ENCODE data around the gene MORC4. TPM values are rescaled to one million over a fixed set of nuclear protein-coding genes. Genes with fewer than 3 reads are reported as not detected.

The MORC4 gene
- total RNA-seq, 1 donor from 2014 or later, result 23.7 TPM

DNA sequence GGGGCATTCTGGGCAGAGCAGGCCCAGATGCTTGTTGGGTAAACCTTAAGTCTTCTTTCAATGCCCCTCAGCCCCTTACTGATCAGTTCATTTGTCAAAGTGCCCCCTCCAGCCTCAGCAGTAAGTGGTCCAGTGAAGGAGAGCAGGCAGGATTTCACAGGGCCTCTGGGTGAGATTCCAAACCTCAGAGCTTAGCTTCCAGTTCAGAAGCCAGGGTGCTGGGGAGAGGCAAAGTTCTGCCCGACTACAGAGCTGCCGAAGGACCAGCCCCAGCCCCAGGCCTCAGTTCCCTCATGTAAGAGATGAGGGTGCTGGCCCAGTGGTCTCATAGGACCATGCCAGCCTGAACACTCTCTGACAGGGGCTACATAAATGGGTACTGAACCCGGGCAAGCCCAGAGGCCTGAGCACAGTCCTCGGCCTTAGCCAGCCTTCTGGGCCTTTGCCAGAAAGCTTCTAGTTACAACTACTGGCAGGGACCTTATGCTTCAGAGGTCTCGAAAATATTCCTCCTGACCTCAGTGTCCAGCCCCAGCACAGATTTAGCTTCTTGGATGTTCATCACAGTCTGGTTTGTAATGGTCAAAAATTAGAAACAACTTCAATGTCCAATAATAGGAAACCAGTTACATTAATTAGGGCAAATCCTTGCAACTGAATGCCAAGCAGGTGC, 96.0 kb downstream of the MORC4 start:
- no peaks in the 10 kb centered on the region for H3K27me3 ChIP-seq (ENCODE audit: control insufficient read depth, insufficient read depth, low read length)
- DNase-seq (ENCODE audit: low read depth), result no peak
- H3K4me3 ChIP-seq (ENCODE audit: low read depth, low read length), result no peak overlapping the region
- TF ChIP-seq, protein P1, sequence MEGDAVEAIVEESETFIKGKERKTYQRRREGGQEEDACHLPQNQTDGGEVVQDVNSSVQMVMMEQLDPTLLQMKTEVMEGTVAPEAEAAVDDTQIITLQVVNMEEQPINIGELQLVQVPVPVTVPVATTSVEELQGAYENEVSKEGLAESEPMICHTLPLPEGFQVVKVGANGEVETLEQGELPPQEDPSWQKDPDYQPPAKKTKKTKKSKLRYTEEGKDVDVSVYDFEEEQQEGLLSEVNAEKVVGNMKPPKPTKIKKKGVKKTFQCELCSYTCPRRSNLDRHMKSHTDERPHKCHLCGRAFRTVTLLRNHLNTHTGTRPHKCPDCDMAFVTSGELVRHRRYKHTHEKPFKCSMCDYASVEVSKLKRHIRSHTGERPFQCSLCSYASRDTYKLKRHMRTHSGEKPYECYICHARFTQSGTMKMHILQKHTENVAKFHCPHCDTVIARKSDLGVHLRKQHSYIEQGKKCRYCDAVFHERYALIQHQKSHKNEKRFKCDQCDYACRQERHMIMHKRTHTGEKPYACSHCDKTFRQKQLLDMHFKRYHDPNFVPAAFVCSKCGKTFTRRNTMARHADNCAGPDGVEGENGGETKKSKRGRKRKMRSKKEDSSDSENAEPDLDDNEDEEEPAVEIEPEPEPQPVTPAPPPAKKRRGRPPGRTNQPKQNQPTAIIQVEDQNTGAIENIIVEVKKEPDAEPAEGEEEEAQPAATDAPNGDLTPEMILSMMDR (IDR thresholded peaks at IDR 0.05; ENCODE audit: insufficient read depth, low read length, severe bottlenecking), result no peak
- no peak for FAIRE-seq
- H3K36me3 ChIP-seq (ENCODE audit: control insufficient read depth, insufficient read depth, low read length), result no peaks in the 10 kb centered on the region

- H3K36me3 ChIP-seq (ENCODE audit: control insufficient read depth, insufficient read depth, low read length), result no peaks in the 10 kb centered on the region
- no peak for FAIRE-seq
- H3K27me3 ChIP-seq (ENCODE audit: control insufficient read depth, insufficient read depth, low read length), result no peaks in the 10 kb centered on the region
- TF ChIP-seq, protein P1 (IDR thresholded peaks at IDR 0.05; ENCODE audit: insufficient read depth, low read length, severe bottlenecking), result no peak
- no peak for DNase-seq (ENCODE audit: low read depth)
- no peak within 1 kb of the TSS for H3K4me3 ChIP-seq (ENCODE audit: low read depth, low read length)
These were observed 96.7 kb downstream of the MORC4 start, which contains the start of gene RIPPLY1 for GRCh38 chrX:106903291-106903824. Gene RIPPLY1, minus strand, starts transcription at chrX:106903341. Its CDS starts 54 bp downstream, at chrX:106903287.

DNA sequence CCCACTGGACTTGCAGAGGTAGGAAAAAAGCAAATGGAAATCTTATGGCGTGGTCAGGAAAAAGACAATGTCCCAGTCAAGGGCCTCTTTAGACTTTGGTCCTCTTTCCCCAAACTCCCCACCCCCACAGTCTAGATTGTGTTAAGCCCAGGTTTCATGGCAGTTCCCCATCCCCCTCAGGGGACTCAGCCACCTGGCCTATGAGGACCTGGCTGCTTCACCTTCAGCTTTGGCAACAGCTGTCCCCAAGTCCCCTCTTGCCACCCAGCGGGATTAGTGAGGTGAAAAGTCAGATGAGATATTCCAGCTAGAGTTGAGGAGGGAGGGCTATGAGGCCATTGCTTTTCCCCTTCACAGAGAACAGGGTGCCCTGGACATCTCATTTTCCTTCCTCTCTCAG, 97.3 kb downstream of the MORC4 start:
- FAIRE-seq, result no peak

GRCh38 chrX:106901781-106902219, 98.2 kb downstream of the MORC4 start:
- no peak for FAIRE-seq
- Histone ChIP-seq H3K27me3 (ENCODE audit: control insufficient read depth, insufficient read depth, low read length) (no peaks in the 10 kb centered on the region), H3K4me3 (ENCODE audit: low read depth, low read length) (no peak overlapping the region), H3K36me3 (ENCODE audit: control insufficient read depth, insufficient read depth, low read length) (no peaks in the 10 kb centered on the region)
- DNase-seq (ENCODE audit: low read depth), result no peak
- TF ChIP-seq, protein P1 (IDR thresholded peaks at IDR 0.05; ENCODE audit: insufficient read depth, low read length, severe bottlenecking), result no peak

More for the DNA sequence above, 97.3 kb downstream of the MORC4 start:
- Histone ChIP-seq H3K36me3 (ENCODE audit: control insufficient read depth, insufficient read depth, low read length) (no peaks in the 10 kb centered on the region), H3K27me3 (ENCODE audit: control insufficient read depth, insufficient read depth, low read length) (no peaks in the 10 kb centered on the region), H3K4me3 (ENCODE audit: low read depth, low read length) (no peak overlapping the region)
- DNase-seq (ENCODE audit: low read depth), result no peak
- TF ChIP-seq, protein P1 (IDR thresholded peaks at IDR 0.05; ENCODE audit: insufficient read depth, low read length, severe bottlenecking), result no peak

DNA sequence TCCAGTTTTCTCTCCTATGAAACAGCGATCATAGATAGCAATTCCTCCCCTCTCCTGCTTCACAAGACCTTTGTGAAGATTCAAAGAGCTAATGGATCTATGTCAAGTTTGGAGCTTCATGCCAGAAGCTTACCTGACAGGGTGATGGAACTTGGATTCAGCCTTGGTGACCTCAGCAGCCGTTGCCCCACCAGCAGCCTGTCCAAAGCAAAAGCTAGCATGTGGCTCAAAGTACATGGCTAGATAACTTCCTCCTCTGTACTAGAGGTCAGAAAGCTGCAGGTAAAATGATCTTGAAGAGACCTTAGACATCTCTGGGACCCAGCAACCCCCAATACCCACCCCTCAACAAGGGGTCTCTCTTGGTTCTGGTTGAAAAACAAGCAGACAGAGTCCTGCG, 98.7 kb downstream of the MORC4 start:
- FAIRE-seq, result no peak

More for the DNA sequence above, 98.7 kb downstream of the MORC4 start:
- TF ChIP-seq, protein P1 (IDR thresholded peaks at IDR 0.05; ENCODE audit: insufficient read depth, low read length, severe bottlenecking), result no peak
- no peaks in the 10 kb centered on the region for H3K27me3 ChIP-seq (ENCODE audit: control insufficient read depth, insufficient read depth, low read length)
- no peak overlapping the region for H3K4me3 ChIP-seq (ENCODE audit: low read depth, low read length)
- no peak for DNase-seq (ENCODE audit: low read depth)
- H3K36me3 ChIP-seq (ENCODE audit: control insufficient read depth, insufficient read depth, low read length), result no peaks in the 10 kb centered on the region
